K562 (cell line): ENCODE measurements around the gene CMIP. TPM values are rescaled to one million over a fixed set of nuclear protein-coding genes. Genes with fewer than 3 reads are reported as not detected.

Experiments used
- ASH1L ChIP-seq: fragments of 450-650 bp; IDR thresholded peaks from 2 replicates; pipeline ENCODE4 v1.6.1; 2018; ENCODE audit warnings: borderline replicate concordance, mild to moderate bottlenecking, low read depth; ENCODE audit not compliant: partially characterized antibody
- CBFA2T2 ChIP-seq: fragments of 450-650 bp; conservative IDR thresholded peaks from 2 replicates; pipeline ENCODE4 v1.6.1; 2017; ENCODE audit warnings: mild to moderate bottlenecking
- MED1 ChIP-seq: sonication (generic); formaldehyde crosslinking; IDR thresholded peaks from 2 replicates; pipeline ENCODE4 v1.8.1; 2023; ENCODE audit warnings: missing genetic modification reagents, borderline replicate concordance
- RNF2 ChIP-seq: sonication (generic); IDR thresholded peaks from 2 replicates; pipeline ENCODE4 v1.6.1; 2016
- SIX5 ChIP-seq, 2 experiments: IDR thresholded peaks; 2 replicates each; pipeline ENCODE4 v1.6.1; 2011; ENCODE audit warnings: low read length in 2 of 2, borderline replicate concordance in 1 of 2, low read depth in 1 of 2, mild to moderate bottlenecking in 1 of 2, moderate library complexity in 1 of 2; ENCODE audit not compliant: insufficient read depth in 1 of 2
- SMAD2 ChIP-seq: fragments of 150-350 bp; IDR thresholded peaks from 2 replicates; pipeline ENCODE4 v1.6.1; 2014; ENCODE audit warnings: low read depth, mild to moderate bottlenecking, low read length
- TGIF2 ChIP-seq: sonication (generic); formaldehyde crosslinking; IDR thresholded peaks from 2 replicates; pipeline ENCODE4 v1.8.1; 2022; ENCODE audit warnings: mild to moderate bottlenecking, missing genetic modification reagents, moderate library complexity
- ZBTB7A ChIP-seq: IDR thresholded peaks from 2 replicates; pipeline ENCODE4 v1.6.1; 2011; ENCODE audit warnings: low read depth, mild to moderate bottlenecking, low read length, moderate library complexity, borderline replicate concordance; ENCODE audit not compliant: control insufficient read depth
- polyA plus RNA-seq, 8 experiments: library from polyadenylated mRNA; depleted of rRNA in 4 of 8; stranded (reverse) in 5 of 8; unstranded in 3 of 8; fragments of >200 nt; fragmentation: Nextera tagmentation in 2 of 8; fragmentation: Illumina TruSeq in 1 of 8; extraction: Ambion mirVana in 2 of 8; extraction: Trizol in 1 of 8; gene quantifications; 2 replicates each; pipeline versions ENCODE4 v1.2.1 to v1.2.3, GENCODE V29; 2011 to 2014; ENCODE audit warnings: inconsistent platforms in 1 of 8, missing spikeins in 1 of 8
- total RNA-seq, 7 experiments: library from RNA; depleted of rRNA in 6 of 7; stranded (reverse); fragments of >200 nt in 6 of 7; fragmentation: Illumina TruSeq in 2 of 7; extraction: Trizol in 2 of 7; gene quantifications; 2 replicates each; pipeline versions ENCODE4 v1.2.1 to v1.2.3, GENCODE V29; 2011 to 2021; ENCODE audit warnings: low replicate concordance in 1 of 7
- TF ChIP-seq, protein P1 (sequence below), 2 experiments: fragments of 450-650 bp in 1 of 2; sonication (generic) in 1 of 2; formaldehyde crosslinking in 1 of 2; IDR thresholded peaks; 2 replicates each; pipeline versions ENCODE4 v1.7.1 to v1.9.0; 2016 to 2022; ENCODE audit warnings: inconsistent platforms in 1 of 2, mild to moderate bottlenecking in 1 of 2, missing genetic modification reagents in 1 of 2
- TF ChIP-seq, protein P2 (sequence below): fragments of 450-650 bp; IDR thresholded peaks from 2 replicates; pipeline ENCODE4 v1.6.1; 2016
- TF ChIP-seq, protein P3 (sequence below): sonication (generic); formaldehyde crosslinking; IDR thresholded peaks from 2 replicates; pipeline ENCODE4 v1.9.0; 2022; ENCODE audit warnings: mild to moderate bottlenecking, missing genetic modification reagents

Gene CMIP
- total and polyA plus RNA-seq, 9 of the 15 experiments (the other 6 are each of a cell fraction or from before 2014, with no cell fraction given): 0.94 to 82.5 (median 10.3) TPM

DNA sequence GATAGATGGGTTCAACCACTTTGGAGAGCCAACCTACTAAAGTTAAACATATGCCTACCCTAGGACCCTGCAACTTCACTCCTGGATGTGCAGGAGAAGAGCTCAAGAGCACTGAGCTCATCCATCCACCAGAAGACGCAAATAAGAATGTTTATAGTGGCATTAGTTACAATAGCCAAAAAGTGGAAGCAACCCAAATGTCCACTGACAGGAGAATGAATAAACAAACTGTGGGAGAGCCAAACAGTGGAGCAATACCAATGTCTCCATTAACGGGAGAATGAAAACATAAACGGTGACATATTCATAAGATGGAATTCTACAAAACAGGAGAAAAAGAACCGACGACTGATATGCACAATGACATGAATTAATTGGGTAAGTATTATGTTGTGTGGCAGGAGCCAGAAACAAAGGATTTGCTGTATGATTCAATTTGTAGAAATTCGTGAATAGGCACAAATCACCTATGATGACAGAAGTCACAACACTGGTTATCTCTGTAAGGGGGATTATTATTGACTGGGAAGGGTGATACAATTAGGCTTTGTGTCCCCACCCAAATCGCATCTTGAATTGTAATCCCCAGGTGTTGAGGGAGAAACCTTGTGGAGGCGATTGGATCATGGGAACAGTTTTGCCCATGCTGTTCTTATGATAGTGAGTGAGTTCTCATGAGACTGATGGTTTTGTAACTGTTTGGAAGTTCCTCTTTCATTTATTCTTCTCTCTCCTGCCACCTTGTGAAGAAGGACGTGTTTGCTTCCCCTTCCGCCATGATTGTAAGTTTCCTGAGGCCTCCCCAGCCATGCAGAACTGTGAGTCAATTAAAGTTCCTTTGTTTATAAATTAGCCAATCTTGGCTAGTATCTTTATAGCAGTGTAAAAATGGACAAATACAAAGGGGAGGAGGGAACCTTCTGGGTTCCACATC, 276.6 kb downstream of the CMIP start (continued):
- TF ChIP-seq, protein P1, sequence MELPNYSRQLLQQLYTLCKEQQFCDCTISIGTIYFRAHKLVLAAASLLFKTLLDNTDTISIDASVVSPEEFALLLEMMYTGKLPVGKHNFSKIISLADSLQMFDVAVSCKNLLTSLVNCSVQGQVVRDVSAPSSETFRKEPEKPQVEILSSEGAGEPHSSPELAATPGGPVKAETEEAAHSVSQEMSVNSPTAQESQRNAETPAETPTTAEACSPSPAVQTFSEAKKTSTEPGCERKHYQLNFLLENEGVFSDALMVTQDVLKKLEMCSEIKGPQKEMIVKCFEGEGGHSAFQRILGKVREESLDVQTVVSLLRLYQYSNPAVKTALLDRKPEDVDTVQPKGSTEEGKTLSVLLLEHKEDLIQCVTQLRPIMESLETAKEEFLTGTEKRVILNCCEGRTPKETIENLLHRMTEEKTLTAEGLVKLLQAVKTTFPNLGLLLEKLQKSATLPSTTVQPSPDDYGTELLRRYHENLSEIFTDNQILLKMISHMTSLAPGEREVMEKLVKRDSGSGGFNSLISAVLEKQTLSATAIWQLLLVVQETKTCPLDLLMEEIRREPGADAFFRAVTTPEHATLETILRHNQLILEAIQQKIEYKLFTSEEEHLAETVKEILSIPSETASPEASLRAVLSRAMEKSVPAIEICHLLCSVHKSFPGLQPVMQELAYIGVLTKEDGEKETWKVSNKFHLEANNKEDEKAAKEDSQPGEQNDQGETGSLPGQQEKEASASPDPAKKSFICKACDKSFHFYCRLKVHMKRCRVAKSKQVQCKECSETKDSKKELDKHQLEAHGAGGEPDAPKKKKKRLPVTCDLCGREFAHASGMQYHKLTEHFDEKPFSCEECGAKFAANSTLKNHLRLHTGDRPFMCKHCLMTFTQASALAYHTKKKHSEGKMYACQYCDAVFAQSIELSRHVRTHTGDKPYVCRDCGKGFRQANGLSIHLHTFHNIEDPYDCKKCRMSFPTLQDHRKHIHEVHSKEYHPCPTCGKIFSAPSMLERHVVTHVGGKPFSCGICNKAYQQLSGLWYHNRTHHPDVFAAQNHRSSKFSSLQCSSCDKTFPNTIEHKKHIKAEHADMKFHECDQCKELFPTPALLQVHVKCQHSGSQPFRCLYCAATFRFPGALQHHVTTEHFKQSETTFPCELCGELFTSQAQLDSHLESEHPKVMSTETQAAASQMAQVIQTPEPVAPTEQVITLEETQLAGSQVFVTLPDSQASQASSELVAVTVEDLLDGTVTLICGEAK (IDR thresholded peaks at IDR 0.05): no peak
- TF ChIP-seq, protein P1 (CRISPR knock-in tag; IDR thresholded peaks at IDR 0.05): no peak
- TF ChIP-seq TGIF2 (CRISPR knock-in tag) (no peak), SIX5 (IDR thresholded peaks at IDR 0.05; ENCODE audit: borderline replicate concordance in 1 of 2, insufficient read depth in 1 of 2, low read depth in 1 of 2, low read length in 2 of 2) (no peak), SMAD2 (no peak), ZBTB7A (no peak), ASH1L (no peak), CBFA2T2 (no peak), MED1 (CRISPR knock-in tag) (no peak), RNF2 (no peak)
- TF ChIP-seq, protein P2, sequence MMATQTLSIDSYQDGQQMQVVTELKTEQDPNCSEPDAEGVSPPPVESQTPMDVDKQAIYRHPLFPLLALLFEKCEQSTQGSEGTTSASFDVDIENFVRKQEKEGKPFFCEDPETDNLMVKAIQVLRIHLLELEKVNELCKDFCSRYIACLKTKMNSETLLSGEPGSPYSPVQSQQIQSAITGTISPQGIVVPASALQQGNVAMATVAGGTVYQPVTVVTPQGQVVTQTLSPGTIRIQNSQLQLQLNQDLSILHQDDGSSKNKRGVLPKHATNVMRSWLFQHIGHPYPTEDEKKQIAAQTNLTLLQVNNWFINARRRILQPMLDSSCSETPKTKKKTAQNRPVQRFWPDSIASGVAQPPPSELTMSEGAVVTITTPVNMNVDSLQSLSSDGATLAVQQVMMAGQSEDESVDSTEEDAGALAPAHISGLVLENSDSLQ: 0 out of 2 replicates have a peak, but pooled peaks have one; percentile 5
- TF ChIP-seq, protein P3, sequence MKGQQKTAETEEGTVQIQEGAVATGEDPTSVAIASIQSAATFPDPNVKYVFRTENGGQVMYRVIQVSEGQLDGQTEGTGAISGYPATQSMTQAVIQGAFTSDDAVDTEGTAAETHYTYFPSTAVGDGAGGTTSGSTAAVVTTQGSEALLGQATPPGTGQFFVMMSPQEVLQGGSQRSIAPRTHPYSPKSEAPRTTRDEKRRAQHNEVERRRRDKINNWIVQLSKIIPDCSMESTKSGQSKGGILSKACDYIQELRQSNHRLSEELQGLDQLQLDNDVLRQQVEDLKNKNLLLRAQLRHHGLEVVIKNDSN (CRISPR knock-in tag): no peak
